H1 (cell line): ENCODE data around the gene PHF13. TPM values are rescaled to one million over a fixed set of nuclear protein-coding genes. Genes with fewer than 3 reads are reported as not detected.

Experiments used
- ATF3 ChIP-seq: IDR thresholded peaks from 2 replicates; pipeline ENCODE4 v1.6.1; 2011; ENCODE audit warnings: low read depth, mild to moderate bottlenecking, low read length; ENCODE audit not compliant: insufficient read depth
- CBX8 ChIP-seq: fragments of 300-800, 300-1000 bp; sonication (generic); IDR thresholded peaks from 2 replicates; pipeline ENCODE4 v1.7.1; 2016; ENCODE audit warnings: low read depth, low read length, borderline replicate concordance
- CHD1 ChIP-seq: IDR thresholded peaks from 2 replicates; pipeline ENCODE4 v1.6.1; 2012; ENCODE audit warnings: low read depth, low read length, improper control_type of control experiment
- CREB1 ChIP-seq: IDR thresholded peaks from 2 replicates; pipeline ENCODE4 v1.6.1; 2012; ENCODE audit warnings: inconsistent platforms
- FOSL1 ChIP-seq: IDR thresholded peaks from 2 replicates; pipeline ENCODE4 v1.6.1; 2011; ENCODE audit warnings: mild to moderate bottlenecking, low read depth, low read length, moderate library complexity; ENCODE audit not compliant: insufficient read depth
- MAX ChIP-seq: IDR thresholded peaks from 2 replicates; pipeline ENCODE4 v1.6.1; 2012; ENCODE audit warnings: inconsistent platforms
- PHF8 ChIP-seq: fragments of 200-600 bp; sonication (generic); conservative IDR thresholded peaks from 2 replicates; pipeline ENCODE4 v1.7.1; 2012; ENCODE audit warnings: low read depth, mild to moderate bottlenecking, inconsistent platforms, low read length, moderate library complexity
- TAF1 ChIP-seq: IDR thresholded peaks from 2 replicates; pipeline ENCODE4 v1.6.1; 2011; ENCODE audit warnings: mild to moderate bottlenecking, low read depth, low read length
- TEAD4 ChIP-seq: IDR thresholded peaks from 2 replicates; pipeline ENCODE4 v1.6.1; 2012; ENCODE audit warnings: low read depth, low read length, inconsistent platforms, mixed read lengths
- polyA plus RNA-seq, 7 experiments: library from polyadenylated mRNA; depleted of rRNA in 3 of 7; stranded (reverse) in 5 of 7; unstranded in 2 of 7; fragments of >200 nt in 5 of 7; fragments of 200-250 nt in 2 of 7; gene quantifications; 1 replicate in 5 of 7; 2 replicates in 1 of 7; 4 replicates in 1 of 7; pipeline versions ENCODE4 v1.2.1 to v1.2.3, GENCODE V29; 2011 to 2013; ENCODE audit warnings: missing spikeins in 2 of 7, mixed read lengths in 2 of 7
- total RNA-seq: library from RNA; stranded (reverse); fragmentation: NEBNext Ultra II Directional; extraction: Animal tissue kit (Norgen Biotek cat#: 25700); gene quantifications from 2 replicates; pipeline ENCODE4 v1.2.1, GENCODE V29; 2021

The PHF13 gene
- total and polyA plus RNA-seq, 2 of the 8 experiments (the other 6 are each of a cell fraction or from before 2014, with no cell fraction given): 11.7 to 39.6 TPM

GRCh38 chr1:6600410-6601048, 13.0 kb upstream of the PHF13 start (continued):
- TF ChIP-seq TEAD4 (no peak), ATF3 (no peak), MAX (no peak), CREB1 (no peak), TAF1 (no peak), CBX8 (no peak), CHD1 (no peak), FOSL1 (no peak), PHF8 (no peak)
